ENCODE results near the gene PDLIM1. TPM values are rescaled to one million over a fixed set of nuclear protein-coding genes. Genes with fewer than 3 reads are reported as not detected.
A peak's percentile ranks its signal among the peaks of the same experiment; 100 is the strongest.
"Not testable (repeated sequence)": the region's sequence is repeated elsewhere in the genome, so short reads cannot be mapped to it uniquely, and the experiment has no call there.

Gene PDLIM1
- total RNA-seq, 1 experiment from 2014 or later: 98.1 TPM

DNA sequence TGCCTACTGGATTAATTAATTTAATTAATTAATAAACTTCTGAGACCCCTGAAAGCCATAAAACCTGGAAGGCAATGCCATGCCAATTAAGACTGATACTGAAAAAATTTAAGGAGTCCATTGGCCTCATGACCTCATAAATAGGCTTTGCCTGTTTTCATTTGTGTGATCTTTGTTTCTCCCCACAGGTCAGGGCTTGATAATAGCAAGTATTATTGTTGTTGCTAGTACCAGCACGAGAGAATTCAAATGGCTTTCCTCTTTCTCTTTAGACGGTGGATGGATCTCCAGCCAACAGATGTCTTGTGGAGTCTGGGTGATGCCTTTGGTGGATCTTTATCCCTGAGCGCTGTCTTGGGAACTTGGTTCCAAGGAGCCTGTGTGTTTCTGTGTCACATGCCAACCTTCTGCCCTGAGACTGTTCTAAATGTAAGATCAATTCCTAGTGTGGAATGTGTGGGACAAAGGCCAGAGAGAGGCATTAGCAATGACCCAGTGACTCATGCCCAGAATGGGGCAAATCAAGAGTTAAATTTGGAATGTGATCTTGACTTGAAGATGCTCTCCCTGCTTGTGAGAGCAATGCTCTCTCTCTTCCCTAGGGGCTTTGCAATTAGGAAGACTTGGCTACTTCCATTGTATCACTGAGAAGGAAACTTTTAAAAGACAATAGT, 79.1 kb downstream of the PDLIM1 start:
- no peak overlapping the region for H3K27ac Mint-ChIP-seq (ENCODE audit: low read depth, unreplicated experiment)
- DNase-seq (ENCODE audit: unreplicated experiment): peak; percentile 11
- ChIA-PET POLR2A (no interaction called here), CTCF (interaction anchor here (0.6 to 3.4 kb wide), 9 partner anchors 10 to 369 kb away, joined by 3 to 46 read pairs (median 4); no protein-coding TSS in a partner anchor)
- peaks cover 5% of the 10 kb centered on the region for H3K36me3 Mint-ChIP-seq (ENCODE audit: insufficient read depth, unreplicated experiment)
- H3K4me1 Mint-ChIP-seq (ENCODE audit: insufficient read depth, unreplicated experiment): peaks cover 19% of the 10 kb centered on the region
- TF ChIP-seq, protein P1, sequence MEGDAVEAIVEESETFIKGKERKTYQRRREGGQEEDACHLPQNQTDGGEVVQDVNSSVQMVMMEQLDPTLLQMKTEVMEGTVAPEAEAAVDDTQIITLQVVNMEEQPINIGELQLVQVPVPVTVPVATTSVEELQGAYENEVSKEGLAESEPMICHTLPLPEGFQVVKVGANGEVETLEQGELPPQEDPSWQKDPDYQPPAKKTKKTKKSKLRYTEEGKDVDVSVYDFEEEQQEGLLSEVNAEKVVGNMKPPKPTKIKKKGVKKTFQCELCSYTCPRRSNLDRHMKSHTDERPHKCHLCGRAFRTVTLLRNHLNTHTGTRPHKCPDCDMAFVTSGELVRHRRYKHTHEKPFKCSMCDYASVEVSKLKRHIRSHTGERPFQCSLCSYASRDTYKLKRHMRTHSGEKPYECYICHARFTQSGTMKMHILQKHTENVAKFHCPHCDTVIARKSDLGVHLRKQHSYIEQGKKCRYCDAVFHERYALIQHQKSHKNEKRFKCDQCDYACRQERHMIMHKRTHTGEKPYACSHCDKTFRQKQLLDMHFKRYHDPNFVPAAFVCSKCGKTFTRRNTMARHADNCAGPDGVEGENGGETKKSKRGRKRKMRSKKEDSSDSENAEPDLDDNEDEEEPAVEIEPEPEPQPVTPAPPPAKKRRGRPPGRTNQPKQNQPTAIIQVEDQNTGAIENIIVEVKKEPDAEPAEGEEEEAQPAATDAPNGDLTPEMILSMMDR (IDR thresholded peaks at IDR 0.05; ENCODE audit: unreplicated experiment): no peak
- H3K4me3 Mint-ChIP-seq (ENCODE audit: unreplicated experiment): no peak overlapping the region
- intact Hi-C loops (cut with micrococcal nuclease): no loop called here
- H3K27me3 Mint-ChIP-seq (ENCODE audit: insufficient read depth, unreplicated experiment): no peaks in the 10 kb centered on the region
- BruUV-seq (replicated peaks): no TSS peak
- H3K9me3 Mint-ChIP-seq (ENCODE audit: unreplicated experiment): no peaks in the 10 kb centered on the region

DNA sequence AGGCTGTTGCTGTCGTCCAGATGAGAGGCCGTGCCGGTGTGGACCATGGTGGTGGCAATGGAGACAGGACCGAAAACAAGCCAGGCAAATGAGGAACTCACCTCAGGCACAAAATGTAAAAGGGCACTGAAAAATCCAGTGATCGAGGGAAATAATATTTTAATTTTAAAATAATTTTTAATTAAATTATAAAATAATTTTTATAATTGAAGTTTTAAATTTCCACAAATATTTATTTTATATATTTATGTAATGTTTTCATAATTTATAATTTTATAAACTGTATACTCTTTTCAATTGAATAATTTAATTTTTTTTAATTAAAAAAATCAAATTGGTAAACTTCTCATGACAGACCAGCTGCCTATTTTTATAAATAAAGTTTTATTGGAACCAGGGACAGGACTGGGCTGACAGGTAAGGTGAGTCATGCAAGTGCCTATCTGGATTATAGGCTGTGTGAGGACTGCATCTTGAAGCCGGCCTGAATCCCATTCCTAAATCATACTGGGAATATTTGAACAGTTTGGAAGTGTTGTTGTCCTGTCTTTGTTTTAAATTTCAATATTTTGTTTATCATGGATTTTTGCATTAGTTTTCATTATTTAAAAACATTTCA, 81.2 kb downstream of the PDLIM1 start:
- intact Hi-C loops (cut with micrococcal nuclease): loop anchor here (10.0 kb wide), 1 partner anchor 215 kb away; no protein-coding TSS in a partner anchor
- ChIA-PET POLR2A (no interaction called here), CTCF (interaction anchor here (0.6 to 3.4 kb wide), 11 partner anchors 10 to 592 kb away, joined by 3 to 46 read pairs (median 3); no protein-coding TSS in a partner anchor)
- no peak overlapping the region for H3K27ac Mint-ChIP-seq (ENCODE audit: low read depth, unreplicated experiment)
- peaks cover 5% of the 10 kb centered on the region for H3K36me3 Mint-ChIP-seq (ENCODE audit: insufficient read depth, unreplicated experiment)
- DNase-seq (ENCODE audit: unreplicated experiment): no peak
- no peaks in the 10 kb centered on the region for H3K27me3 Mint-ChIP-seq (ENCODE audit: insufficient read depth, unreplicated experiment)
- H3K4me3 Mint-ChIP-seq (ENCODE audit: unreplicated experiment): no peak overlapping the region
- TF ChIP-seq, protein P1 (IDR thresholded peaks at IDR 0.05; ENCODE audit: unreplicated experiment): no peak
- BruUV-seq (replicated peaks): no TSS peak
- H3K9me3 Mint-ChIP-seq (ENCODE audit: unreplicated experiment): no peaks in the 10 kb centered on the region
- peaks cover 4% of the 10 kb centered on the region for H3K4me1 Mint-ChIP-seq (ENCODE audit: insufficient read depth, unreplicated experiment)

DNA sequence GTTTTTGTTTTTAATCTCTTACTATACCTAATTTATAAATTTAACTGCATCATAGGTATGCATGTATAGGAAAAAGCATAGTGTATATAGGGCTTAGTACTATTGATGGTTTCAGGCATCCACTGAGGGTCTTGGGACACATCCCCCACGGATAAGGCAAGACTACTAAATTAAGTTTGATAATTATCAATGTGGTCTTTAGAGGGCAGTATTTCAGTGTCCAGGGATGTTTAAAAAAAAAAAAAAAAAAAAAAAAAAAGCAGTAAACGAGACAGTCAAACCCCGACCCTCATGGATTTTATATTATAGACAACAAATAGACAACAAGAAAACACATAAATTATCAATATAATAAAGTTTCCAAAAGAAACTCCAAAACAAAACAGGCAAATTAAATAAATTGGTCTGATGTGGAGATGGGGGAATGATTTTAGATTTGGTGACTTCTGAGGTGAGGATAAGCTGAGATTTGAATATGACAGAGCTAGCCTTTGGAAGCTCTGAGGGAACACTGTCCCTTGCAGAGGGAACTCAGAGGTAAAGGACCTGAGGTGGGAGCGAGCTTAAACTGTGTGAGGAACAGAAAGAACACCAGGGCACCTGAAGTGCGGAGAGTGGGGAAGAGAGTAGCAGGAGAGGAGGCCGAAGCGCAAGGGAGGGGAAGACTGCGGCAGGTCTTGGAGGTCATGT, 82.0 kb downstream of the PDLIM1 start:
- TF ChIP-seq, protein P1 (IDR thresholded peaks at IDR 0.05; ENCODE audit: unreplicated experiment): peak; percentile 29
- peaks cover 5% of the 10 kb centered on the region for H3K36me3 Mint-ChIP-seq (ENCODE audit: insufficient read depth, unreplicated experiment)
- no peak overlapping the region for H3K4me3 Mint-ChIP-seq (ENCODE audit: unreplicated experiment)
- no peak overlapping the region for H3K27ac Mint-ChIP-seq (ENCODE audit: low read depth, unreplicated experiment)
- H3K27me3 Mint-ChIP-seq (ENCODE audit: insufficient read depth, unreplicated experiment): no peaks in the 10 kb centered on the region
- peak; percentile 20 for DNase-seq (ENCODE audit: unreplicated experiment)
- ChIA-PET POLR2A (no interaction called here), CTCF (interaction anchor here (0.6 to 3.4 kb wide), 11 partner anchors 11 to 1129 kb away, joined by 3 to 46 read pairs (median 3); no protein-coding TSS in a partner anchor)
- BruUV-seq (replicated peaks): no TSS peak
- H3K9me3 Mint-ChIP-seq (ENCODE audit: unreplicated experiment): no peaks in the 10 kb centered on the region
- intact Hi-C loops (cut with micrococcal nuclease): loop anchor here (1.0 to 10.0 kb wide), 3 partner anchors 34 to 216 kb away; no protein-coding TSS in a partner anchor
- H3K4me1 Mint-ChIP-seq (ENCODE audit: insufficient read depth, unreplicated experiment): no peaks in the 10 kb centered on the region

DNA sequence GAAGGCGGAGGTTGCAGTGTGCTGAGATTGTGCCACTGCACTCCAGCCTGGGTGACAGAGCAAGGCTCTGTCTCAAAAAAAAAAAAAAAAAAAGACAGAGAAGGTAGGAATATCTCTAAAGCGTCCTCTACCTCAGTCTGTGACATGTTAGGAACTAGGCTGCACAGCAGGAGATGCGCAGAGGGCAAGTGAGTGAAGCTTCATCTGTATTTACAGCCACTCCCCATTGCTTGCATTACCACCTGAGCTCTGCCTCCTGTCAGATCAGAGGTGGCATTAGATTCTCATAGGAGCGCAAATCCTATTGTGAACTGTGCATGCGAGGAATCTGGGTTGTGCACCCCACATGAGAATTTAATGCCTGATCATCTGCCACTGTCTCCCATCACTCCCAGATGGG, 87.9 kb downstream of the PDLIM1 start:
- intact Hi-C loops (cut with micrococcal nuclease): loop anchor here (10.0 kb wide), 1 partner anchor 222 kb away; no protein-coding TSS in a partner anchor
- H3K9me3 Mint-ChIP-seq (ENCODE audit: unreplicated experiment); BruUV-seq (replicated peaks); H3K4me3 Mint-ChIP-seq (ENCODE audit: unreplicated experiment); POLR2A ChIA-PET; H3K36me3 Mint-ChIP-seq (ENCODE audit: insufficient read depth, unreplicated experiment); H3K4me1 Mint-ChIP-seq (ENCODE audit: insufficient read depth, unreplicated experiment); DNase-seq (ENCODE audit: unreplicated experiment); H3K27ac Mint-ChIP-seq (ENCODE audit: low read depth, unreplicated experiment): not testable (repeated sequence)
- CTCF ChIA-PET: interaction anchor here (0.6 to 2.3 kb wide), 13 partner anchors 11 to 831 kb away, joined by 3 to 21 read pairs (median 4); no protein-coding TSS in a partner anchor
- H3K27me3 Mint-ChIP-seq (ENCODE audit: insufficient read depth, unreplicated experiment): peaks cover 13% of the 10 kb centered on the region

Measured in MCF 10A (cell line).